GM21528 (cell line): ENCODE results near the gene PTPDC1.

Experiments used
- ATAC-seq: cut with Tn5 transposase; IDR thresholded peaks from one replicate; pipeline ENCODE4 v1.9.1; 2021; ENCODE audit warnings: mild to moderate bottlenecking, moderate library complexity; ENCODE audit not compliant: unreplicated experiment, low FRiP score

PTPDC1 gene

GRCh38 chr9:94139672-94140417, 55.6 kb downstream of the PTPDC1 start:
- ATAC-seq, result no peak

GRCh38 chr9:94140418-94140780, 56.1 kb downstream of the PTPDC1 start:
- ATAC-seq, result no peak

GRCh38 chr9:94140791-94141790, 56.8 kb downstream of the PTPDC1 start:
- ATAC-seq, result no peak

- no peak for ATAC-seq
Measured at GRCh38 chr9:94142353-94142752, 58.1 kb downstream of the PTPDC1 start.

- no peak for ATAC-seq
Measured at GRCh38 chr9:94144394-94144793, 60.1 kb downstream of the PTPDC1 start.

- ATAC-seq, result no peak
Measured at GRCh38 chr9:94145640-94146039, 61.4 kb downstream of the PTPDC1 start.

- no peak for ATAC-seq
Measured at GRCh38 chr9:94147776-94148175, 63.5 kb downstream of the PTPDC1 start.

- ATAC-seq, result no peak
Measured at GRCh38 chr9:94148419-94148818, 64.2 kb downstream of the PTPDC1 start.

GRCh38 chr9:94149696-94150095, 65.4 kb downstream of the PTPDC1 start:
- ATAC-seq, result no peak

GRCh38 chr9:94150279-94150828, 66.1 kb downstream of the PTPDC1 start:
- no peak for ATAC-seq

- ATAC-seq, result no peak
Measured at GRCh38 chr9:94150890-94151650, 66.8 kb downstream of the PTPDC1 start.

GRCh38 chr9:94153905-94154304, 69.6 kb downstream of the PTPDC1 start:
- no peak for ATAC-seq

- no peak for ATAC-seq
Measured at GRCh38 chr9:94156348-94157049, 72.2 kb downstream of the PTPDC1 start.

- ATAC-seq, result no peak
Measured at GRCh38 chr9:94157050-94157801, 73.0 kb downstream of the PTPDC1 start.
